Measurements from ENCODE around the gene RAB40C. TPM values are rescaled to one million over a fixed set of nuclear protein-coding genes. Genes with fewer than 3 reads are reported as not detected.

Gene RAB40C
- total and polyA plus RNA-seq, 10 of the 15 experiments (the other 5 are each of a cell fraction or from before 2014, with no cell fraction given), result 0.06 to 12.8 (median 4.6) TPM

GRCh38 chr16:589658-590187 is at the start of gene RAB40C (continued):
- TF ChIP-seq HDAC6 (IDR thresholded peaks at IDR 0.05; ENCODE audit: unreplicated experiment), result no peak
- TF ChIP-seq, protein P1, sequence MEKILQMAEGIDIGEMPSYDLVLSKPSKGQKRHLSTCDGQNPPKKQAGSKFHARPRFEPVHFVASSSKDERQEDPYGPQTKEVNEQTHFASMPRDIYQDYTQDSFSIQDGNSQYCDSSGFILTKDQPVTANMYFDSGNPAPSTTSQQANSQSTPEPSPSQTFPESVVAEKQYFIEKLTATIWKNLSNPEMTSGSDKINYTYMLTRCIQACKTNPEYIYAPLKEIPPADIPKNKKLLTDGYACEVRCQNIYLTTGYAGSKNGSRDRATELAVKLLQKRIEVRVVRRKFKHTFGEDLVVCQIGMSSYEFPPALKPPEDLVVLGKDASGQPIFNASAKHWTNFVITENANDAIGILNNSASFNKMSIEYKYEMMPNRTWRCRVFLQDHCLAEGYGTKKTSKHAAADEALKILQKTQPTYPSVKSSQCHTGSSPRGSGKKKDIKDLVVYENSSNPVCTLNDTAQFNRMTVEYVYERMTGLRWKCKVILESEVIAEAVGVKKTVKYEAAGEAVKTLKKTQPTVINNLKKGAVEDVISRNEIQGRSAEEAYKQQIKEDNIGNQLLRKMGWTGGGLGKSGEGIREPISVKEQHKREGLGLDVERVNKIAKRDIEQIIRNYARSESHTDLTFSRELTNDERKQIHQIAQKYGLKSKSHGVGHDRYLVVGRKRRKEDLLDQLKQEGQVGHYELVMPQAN (conservative IDR thresholded peaks at IDR 0.05), result no peak
- no peak for TF ChIP-seq FOXM1 (IDR thresholded peaks at IDR 0.05; ENCODE audit: low read depth, low read length)
- peak in 1 of 2 experiments; percentile 59; a peak in 1 of 3 replicates for TF ChIP-seq EGR1 (IDR thresholded peaks at IDR 0.05; ENCODE audit: borderline replicate concordance in 1 of 2, low read depth in 2 of 2, low read length in 2 of 2)
- no peak for TF ChIP-seq NFIC (IDR thresholded peaks at IDR 0.05; ENCODE audit: low read depth, low read length)
- no peak for TF ChIP-seq BCL11A (IDR thresholded peaks at IDR 0.05; ENCODE audit: low read depth, low read length)
- TF ChIP-seq JUNB (IDR thresholded peaks at IDR 0.05), result no peak
- TF ChIP-seq TCF3 (IDR thresholded peaks at IDR 0.05; ENCODE audit: borderline replicate concordance, insufficient read depth, low read depth, low read length), result no peak
- no peak for TF ChIP-seq STAT1 (conservative IDR thresholded peaks at IDR 0.05)
- peak; percentile 20 for TF ChIP-seq E4F1 (IDR thresholded peaks at IDR 0.05; ENCODE audit: borderline replicate concordance, partially characterized antibody)
- no peak for TF ChIP-seq SRF (IDR thresholded peaks at IDR 0.05; ENCODE audit: low read depth in 2 of 2, low read length in 2 of 2)
- 0 out of 2 replicates have a peak, but pooled peaks have one; percentile 51 for TF ChIP-seq MLLT1 (IDR thresholded peaks at IDR 0.05)
- TF ChIP-seq LARP7 (IDR thresholded peaks at IDR 0.05), result no peak
- TF ChIP-seq NR2C2 (IDR thresholded peaks at IDR 0.05; ENCODE audit: borderline replicate concordance, control insufficient read depth, insufficient read length, low read depth), result no peak
- no peak for TF ChIP-seq ZNF207 (IDR thresholded peaks at IDR 0.05; ENCODE audit: borderline replicate concordance)
- TF ChIP-seq CREB1 (IDR thresholded peaks at IDR 0.05; ENCODE audit: low read depth), result peak; percentile 90
- TF ChIP-seq TCF7 (IDR thresholded peaks at IDR 0.05; ENCODE audit: borderline replicate concordance), result no peak
- no peak for TF ChIP-seq CHD4 (IDR thresholded peaks at IDR 0.05)
- TF ChIP-seq IKZF1 (conservative IDR thresholded peaks at IDR 0.05), result no peak
- TF ChIP-seq USF2 (IDR thresholded peaks at IDR 0.05; ENCODE audit: borderline replicate concordance, low read depth, low read length), result no peak
- no peak for TF ChIP-seq USF1 (IDR thresholded peaks at IDR 0.05; ENCODE audit: borderline replicate concordance, extremely low read length, insufficient read depth, low read depth, low read length)
- no peak for TF ChIP-seq ASH2L (IDR thresholded peaks at IDR 0.05; ENCODE audit: borderline replicate concordance, low read depth)
- no peak for TF ChIP-seq KLF5 (IDR thresholded peaks at IDR 0.05; ENCODE audit: partially characterized antibody)
- peak; percentile 96 for TF ChIP-seq DPF2 (IDR thresholded peaks at IDR 0.05)
